Measurements from ENCODE around the gene CASQ2.

Gene CASQ2

DNA sequence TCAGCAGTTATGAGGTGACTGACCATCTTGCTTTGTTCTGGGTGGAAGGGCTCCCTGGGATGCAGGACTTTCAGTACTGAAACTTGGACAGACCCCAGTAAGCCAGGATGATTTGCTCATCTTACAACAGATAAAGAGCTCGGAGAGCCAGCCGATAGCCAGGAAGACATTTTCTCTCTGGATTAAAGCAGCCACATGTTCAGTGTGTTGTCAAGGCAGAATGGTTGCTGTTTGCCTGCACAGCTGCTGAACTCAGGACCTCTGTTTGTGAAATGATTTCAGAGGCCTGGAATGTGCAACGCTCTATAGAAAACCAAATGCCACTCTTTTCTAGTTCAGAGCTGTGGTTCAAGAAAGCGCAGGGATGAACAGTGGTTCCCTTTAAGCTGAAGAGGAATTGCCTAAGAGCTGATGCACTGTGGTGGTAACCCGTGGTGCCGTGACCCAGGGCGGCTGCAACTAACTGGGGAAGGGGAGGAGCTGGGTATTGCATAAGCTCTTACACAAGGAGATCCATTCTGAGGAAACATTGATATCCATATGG is 40.7 kb downstream of the CASQ2 start:
- H3K27ac ChIP-seq: no peak overlapping the region
- no peak for TF ChIP-seq ZFX (IDR thresholded peaks at IDR 0.05; ENCODE audit: borderline replicate concordance)
- TF ChIP-seq, protein P1, sequence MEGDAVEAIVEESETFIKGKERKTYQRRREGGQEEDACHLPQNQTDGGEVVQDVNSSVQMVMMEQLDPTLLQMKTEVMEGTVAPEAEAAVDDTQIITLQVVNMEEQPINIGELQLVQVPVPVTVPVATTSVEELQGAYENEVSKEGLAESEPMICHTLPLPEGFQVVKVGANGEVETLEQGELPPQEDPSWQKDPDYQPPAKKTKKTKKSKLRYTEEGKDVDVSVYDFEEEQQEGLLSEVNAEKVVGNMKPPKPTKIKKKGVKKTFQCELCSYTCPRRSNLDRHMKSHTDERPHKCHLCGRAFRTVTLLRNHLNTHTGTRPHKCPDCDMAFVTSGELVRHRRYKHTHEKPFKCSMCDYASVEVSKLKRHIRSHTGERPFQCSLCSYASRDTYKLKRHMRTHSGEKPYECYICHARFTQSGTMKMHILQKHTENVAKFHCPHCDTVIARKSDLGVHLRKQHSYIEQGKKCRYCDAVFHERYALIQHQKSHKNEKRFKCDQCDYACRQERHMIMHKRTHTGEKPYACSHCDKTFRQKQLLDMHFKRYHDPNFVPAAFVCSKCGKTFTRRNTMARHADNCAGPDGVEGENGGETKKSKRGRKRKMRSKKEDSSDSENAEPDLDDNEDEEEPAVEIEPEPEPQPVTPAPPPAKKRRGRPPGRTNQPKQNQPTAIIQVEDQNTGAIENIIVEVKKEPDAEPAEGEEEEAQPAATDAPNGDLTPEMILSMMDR (IDR thresholded peaks at IDR 0.05): no peak

DNA sequence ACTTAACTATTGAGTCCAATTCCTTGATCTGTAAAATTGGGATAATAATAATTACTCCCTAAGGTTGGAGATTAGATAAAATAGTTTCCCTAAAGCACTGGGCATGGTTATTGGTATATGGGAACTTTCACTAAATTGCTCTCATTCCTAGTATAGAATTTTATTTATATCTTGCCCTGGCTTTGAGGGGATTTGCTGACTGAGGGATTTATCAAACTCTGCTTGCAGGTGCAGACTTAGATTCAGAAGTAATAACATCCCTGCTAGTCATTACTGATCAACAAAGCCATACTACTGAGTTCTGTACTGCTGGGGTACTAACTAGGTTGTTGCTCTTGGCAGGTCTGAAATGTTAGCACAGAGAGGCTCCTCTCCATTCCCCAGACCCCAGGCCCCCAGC is 41.9 kb downstream of the CASQ2 start:
- no peak for TF ChIP-seq ZFX (IDR thresholded peaks at IDR 0.05; ENCODE audit: borderline replicate concordance)
- TF ChIP-seq, protein P1 (IDR thresholded peaks at IDR 0.05): no peak
- no peak overlapping the region for H3K27ac ChIP-seq

DNA sequence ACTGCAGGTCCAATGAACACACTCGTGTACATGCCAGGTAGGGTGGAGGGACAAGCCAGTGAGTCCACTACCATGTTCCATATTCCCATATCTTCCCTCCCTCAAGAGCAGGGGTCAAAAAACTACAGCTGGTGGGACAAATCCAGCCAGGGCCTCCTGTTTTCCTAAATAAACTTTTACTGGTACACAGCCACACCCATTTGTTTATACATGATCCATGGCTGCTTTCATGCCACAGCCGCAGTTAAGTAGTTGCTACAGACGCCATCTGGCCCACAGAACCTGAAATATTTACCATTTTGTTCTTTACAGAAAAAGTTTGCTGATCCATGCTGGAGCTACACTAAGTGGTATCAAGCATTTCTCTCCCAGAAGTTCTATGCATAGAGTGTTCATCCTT is 42.4 kb downstream of the CASQ2 start:
- no peak overlapping the region for H3K27ac ChIP-seq
- no peak for TF ChIP-seq ZFX (IDR thresholded peaks at IDR 0.05; ENCODE audit: borderline replicate concordance)
- TF ChIP-seq, protein P1 (IDR thresholded peaks at IDR 0.05): no peak

DNA sequence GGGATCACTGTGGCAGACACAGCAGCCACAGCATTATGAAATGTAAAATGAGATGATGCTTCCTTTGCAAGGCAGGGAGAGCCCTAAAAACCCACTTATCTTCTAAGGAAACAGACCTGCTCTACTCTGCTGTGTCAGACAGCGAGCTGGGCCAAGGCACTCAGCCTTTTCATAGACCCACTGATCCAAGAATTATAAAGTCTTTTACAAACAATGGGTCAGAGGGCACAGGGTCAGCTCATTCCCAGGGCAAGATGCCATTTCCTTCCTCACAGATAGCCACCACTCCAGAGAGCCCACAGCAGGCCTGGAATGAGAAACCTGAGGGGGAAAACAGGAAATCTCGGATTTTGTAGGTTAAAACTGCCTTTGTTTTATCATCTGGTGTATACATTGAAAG is 42.9 kb downstream of the CASQ2 start:
- no peak overlapping the region for H3K27ac ChIP-seq
- TF ChIP-seq, protein P1 (IDR thresholded peaks at IDR 0.05): no peak
- no peak for TF ChIP-seq ZFX (IDR thresholded peaks at IDR 0.05; ENCODE audit: borderline replicate concordance)

DNA sequence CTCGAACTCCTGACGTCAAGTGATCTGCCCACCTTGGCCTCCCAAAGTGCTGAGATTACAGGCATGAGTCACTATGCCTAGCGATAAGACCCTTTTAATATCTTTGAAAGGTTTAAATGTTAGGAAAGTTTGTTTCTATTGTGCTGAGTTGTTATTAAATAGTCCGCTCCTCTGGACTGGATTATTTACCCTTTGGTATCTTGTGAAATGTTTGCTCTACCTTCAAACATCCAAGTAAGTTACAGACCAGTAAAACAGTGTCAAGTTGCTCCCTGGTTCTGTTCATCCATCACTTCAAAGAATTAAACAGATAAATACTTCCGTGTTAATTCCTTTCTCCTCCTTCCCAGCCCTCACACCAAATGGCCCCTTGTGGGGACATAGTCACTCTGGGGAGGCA is 44.8 kb downstream of the CASQ2 start:
- H3K27ac ChIP-seq: no peak overlapping the region
- TF ChIP-seq ZFX (IDR thresholded peaks at IDR 0.05; ENCODE audit: borderline replicate concordance): no peak
- TF ChIP-seq, protein P1 (IDR thresholded peaks at IDR 0.05): no peak

DNA sequence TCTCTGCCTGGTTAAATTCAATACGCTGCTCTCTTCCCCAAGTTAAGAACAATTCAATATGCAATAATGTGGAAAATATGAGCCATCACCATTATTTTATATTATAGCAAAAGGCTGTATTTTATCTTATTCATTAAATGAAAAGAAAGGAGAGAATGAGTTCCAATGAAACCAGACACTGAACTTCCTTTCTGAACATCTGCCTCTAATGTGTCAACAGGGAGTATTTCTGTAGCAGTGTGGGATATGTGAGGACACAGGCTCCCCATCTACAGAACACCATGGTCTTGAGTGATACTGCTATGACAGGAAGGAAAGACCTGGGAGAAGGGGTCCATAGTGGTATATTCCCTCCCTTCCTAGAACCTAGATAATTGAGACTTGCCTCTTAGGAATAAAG is 46.3 kb downstream of the CASQ2 start:
- TF ChIP-seq ZFX (IDR thresholded peaks at IDR 0.05; ENCODE audit: borderline replicate concordance): no peak
- H3K27ac ChIP-seq: no peak overlapping the region

DNA sequence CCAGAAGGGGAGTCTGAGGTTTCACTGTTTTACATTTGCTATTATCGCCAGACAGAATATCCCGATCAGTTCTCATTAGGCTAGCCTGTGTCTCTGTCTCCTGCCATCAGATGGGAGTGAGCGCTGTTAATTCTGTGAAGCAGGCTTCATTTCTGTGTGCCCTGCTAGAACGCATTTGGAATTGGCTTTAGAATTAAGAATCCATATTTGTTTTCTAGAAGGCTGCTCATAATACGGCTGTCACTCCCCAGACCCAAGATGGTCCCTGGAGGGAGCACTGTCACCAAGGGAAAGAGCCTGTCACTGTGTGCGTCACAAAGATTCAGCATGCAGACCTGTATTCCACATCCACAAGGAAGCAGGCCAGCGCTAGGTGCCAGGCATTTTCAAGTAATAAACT is 49.2 kb downstream of the CASQ2 start:
- H3K27ac ChIP-seq: no peak overlapping the region
- TF ChIP-seq, protein P1 (IDR thresholded peaks at IDR 0.05): no peak
- no peak for TF ChIP-seq ZFX (IDR thresholded peaks at IDR 0.05; ENCODE audit: borderline replicate concordance)
